Measurements from ENCODE around the gene TIRAP. TPM values are rescaled to one million over a fixed set of nuclear protein-coding genes. Genes with fewer than 3 reads are reported as not detected.

Gene TIRAP
- total and polyA plus RNA-seq, 9 of the 15 experiments (the other 6 are each of a cell fraction or from before 2014, with no cell fraction given), result 0.60 to 8.7 (median 3.7) TPM

DNA sequence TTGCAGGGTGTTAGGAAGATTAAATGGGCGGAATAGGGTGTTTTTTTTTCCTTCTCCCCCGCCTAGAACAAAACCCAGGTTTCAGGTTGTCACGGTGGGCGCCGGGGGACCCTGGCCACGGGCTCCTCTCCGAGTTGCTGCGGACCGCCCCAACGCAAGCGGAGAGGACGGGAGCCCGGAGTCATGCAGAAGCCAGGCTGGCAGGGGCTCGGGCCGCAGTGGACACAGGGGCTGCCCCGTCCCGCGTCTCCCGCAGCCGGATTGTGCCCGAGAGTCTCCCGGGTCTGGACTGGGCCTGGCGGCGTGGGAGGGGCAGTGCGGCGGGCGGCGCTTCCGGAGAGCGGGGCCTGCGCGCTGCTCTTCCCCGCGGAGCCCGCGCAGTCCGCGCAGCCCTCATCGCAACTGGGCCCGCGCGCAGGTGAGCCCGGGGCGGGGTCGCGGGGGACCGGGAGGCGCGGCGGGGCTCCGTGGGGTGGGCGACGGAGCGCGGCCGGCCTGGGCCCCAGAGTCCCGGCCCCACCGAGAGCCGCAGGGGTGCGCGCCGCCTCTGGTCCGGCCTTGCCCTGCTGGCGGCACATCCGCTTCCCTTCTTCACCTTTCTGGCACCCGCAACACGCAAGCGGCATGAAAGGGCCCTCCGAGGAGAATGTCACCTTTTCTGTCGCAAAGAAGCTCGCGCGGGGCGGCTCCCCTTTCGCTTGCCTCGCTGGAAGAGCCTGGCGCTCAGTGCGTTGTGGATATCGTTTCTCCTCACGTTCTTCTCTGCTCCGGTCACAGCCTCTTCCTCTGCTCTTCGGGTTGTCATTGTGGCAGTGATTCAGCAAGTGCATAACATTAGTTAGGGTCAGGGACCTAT lies at the start of gene TIRAP (continued):
- TF ChIP-seq, protein P1, sequence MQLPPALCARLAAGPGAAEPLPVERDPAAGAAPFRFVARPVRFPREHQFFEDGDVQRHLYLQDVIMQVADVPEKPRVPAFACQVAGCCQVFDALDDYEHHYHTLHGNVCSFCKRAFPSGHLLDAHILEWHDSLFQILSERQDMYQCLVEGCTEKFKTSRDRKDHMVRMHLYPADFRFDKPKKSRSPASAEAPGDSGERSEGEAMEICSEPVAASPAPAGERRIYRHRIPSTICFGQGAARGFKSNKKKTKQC (CRISPR knock-in tag; IDR thresholded peaks at IDR 0.05), result 0 out of 2 replicates have a peak, but pooled peaks have one; percentile 31
- TF ChIP-seq, protein P2, sequence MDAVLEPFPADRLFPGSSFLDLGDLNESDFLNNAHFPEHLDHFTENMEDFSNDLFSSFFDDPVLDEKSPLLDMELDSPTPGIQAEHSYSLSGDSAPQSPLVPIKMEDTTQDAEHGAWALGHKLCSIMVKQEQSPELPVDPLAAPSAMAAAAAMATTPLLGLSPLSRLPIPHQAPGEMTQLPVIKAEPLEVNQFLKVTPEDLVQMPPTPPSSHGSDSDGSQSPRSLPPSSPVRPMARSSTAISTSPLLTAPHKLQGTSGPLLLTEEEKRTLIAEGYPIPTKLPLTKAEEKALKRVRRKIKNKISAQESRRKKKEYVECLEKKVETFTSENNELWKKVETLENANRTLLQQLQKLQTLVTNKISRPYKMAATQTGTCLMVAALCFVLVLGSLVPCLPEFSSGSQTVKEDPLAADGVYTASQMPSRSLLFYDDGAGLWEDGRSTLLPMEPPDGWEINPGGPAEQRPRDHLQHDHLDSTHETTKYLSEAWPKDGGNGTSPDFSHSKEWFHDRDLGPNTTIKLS (IDR thresholded peaks at IDR 0.05; ENCODE audit: borderline replicate concordance, low read depth), result peak; percentile 46; the same call in 1 of the 2 replicates
- TF ChIP-seq, protein P3, sequence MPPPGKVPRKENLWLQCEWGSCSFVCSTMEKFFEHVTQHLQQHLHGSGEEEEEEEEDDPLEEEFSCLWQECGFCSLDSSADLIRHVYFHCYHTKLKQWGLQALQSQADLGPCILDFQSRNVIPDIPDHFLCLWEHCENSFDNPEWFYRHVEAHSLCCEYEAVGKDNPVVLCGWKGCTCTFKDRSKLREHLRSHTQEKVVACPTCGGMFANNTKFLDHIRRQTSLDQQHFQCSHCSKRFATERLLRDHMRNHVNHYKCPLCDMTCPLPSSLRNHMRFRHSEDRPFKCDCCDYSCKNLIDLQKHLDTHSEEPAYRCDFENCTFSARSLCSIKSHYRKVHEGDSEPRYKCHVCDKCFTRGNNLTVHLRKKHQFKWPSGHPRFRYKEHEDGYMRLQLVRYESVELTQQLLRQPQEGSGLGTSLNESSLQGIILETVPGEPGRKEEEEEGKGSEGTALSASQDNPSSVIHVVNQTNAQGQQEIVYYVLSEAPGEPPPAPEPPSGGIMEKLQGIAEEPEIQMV (tag; conservative IDR thresholded peaks at IDR 0.05; ENCODE audit: low read depth), result no peak
- TF ChIP-seq NFE2 (IDR thresholded peaks at IDR 0.05; ENCODE audit: low read depth) (peak; percentile 82), FOXA1 (IDR thresholded peaks at IDR 0.05; ENCODE audit: borderline replicate concordance) (no peak), JUND (IDR thresholded peaks at IDR 0.05; ENCODE audit: borderline replicate concordance, low read depth, low read length) (no peak), JUND (tag; IDR thresholded peaks at IDR 0.05; ENCODE audit: borderline replicate concordance, low read depth, low read length) (no peak; the same call in 2 of the 3 replicates), IFI16 (CRISPR knock-in tag; IDR thresholded peaks at IDR 0.05) (no peak), MTA1 (IDR thresholded peaks at IDR 0.05; ENCODE audit: borderline replicate concordance) (no peak), SP1 (CRISPR knock-in tag; IDR thresholded peaks at IDR 0.05) (no peak), CBX1 (IDR thresholded peaks at IDR 0.05; ENCODE audit: low read depth) (peak; percentile 30; the same call in 1 of the 2 replicates), PRMT5 (CRISPR knock-in tag; IDR thresholded peaks at IDR 0.05) (no peak), ARHGAP35 (IDR thresholded peaks at IDR 0.05; ENCODE audit: partially characterized antibody) (no peak), ZNF583 (CRISPR knock-in tag; IDR thresholded peaks at IDR 0.05) (no peak), ZNF217 (CRISPR knock-in tag; IDR thresholded peaks at IDR 0.05) (no peak), POLR3A (IDR thresholded peaks at IDR 0.05; ENCODE audit: borderline replicate concordance, extremely low read depth, insufficient read depth, insufficient read length) (no peak), GABPB2 (CRISPR knock-in tag; conservative IDR thresholded peaks at IDR 0.05) (no peak)
- TF ChIP-seq, protein P4, sequence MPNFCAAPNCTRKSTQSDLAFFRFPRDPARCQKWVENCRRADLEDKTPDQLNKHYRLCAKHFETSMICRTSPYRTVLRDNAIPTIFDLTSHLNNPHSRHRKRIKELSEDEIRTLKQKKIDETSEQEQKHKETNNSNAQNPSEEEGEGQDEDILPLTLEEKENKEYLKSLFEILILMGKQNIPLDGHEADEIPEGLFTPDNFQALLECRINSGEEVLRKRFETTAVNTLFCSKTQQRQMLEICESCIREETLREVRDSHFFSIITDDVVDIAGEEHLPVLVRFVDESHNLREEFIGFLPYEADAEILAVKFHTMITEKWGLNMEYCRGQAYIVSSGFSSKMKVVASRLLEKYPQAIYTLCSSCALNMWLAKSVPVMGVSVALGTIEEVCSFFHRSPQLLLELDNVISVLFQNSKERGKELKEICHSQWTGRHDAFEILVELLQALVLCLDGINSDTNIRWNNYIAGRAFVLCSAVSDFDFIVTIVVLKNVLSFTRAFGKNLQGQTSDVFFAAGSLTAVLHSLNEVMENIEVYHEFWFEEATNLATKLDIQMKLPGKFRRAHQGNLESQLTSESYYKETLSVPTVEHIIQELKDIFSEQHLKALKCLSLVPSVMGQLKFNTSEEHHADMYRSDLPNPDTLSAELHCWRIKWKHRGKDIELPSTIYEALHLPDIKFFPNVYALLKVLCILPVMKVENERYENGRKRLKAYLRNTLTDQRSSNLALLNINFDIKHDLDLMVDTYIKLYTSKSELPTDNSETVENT (CRISPR knock-in tag; IDR thresholded peaks at IDR 0.05), result no peak
- TF ChIP-seq, protein P5, sequence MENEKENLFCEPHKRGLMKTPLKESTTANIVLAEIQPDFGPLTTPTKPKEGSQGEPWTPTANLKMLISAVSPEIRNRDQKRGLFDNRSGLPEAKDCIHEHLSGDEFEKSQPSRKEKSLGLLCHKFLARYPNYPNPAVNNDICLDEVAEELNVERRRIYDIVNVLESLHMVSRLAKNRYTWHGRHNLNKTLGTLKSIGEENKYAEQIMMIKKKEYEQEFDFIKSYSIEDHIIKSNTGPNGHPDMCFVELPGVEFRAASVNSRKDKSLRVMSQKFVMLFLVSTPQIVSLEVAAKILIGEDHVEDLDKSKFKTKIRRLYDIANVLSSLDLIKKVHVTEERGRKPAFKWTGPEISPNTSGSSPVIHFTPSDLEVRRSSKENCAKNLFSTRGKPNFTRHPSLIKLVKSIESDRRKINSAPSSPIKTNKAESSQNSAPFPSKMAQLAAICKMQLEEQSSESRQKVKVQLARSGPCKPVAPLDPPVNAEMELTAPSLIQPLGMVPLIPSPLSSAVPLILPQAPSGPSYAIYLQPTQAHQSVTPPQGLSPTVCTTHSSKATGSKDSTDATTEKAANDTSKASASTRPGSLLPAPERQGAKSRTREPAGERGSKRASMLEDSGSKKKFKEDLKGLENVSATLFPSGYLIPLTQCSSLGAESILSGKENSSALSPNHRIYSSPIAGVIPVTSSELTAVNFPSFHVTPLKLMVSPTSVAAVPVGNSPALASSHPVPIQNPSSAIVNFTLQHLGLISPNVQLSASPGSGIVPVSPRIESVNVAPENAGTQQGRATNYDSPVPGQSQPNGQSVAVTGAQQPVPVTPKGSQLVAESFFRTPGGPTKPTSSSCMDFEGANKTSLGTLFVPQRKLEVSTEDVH (IDR thresholded peaks at IDR 0.05; ENCODE audit: low read depth, partially characterized antibody), result no peak

All from K562 (cell line).